Middle frontal gyrus (tissue), 1 donor: ENCODE data around the gene KLHL9.
"Not testable (repeated sequence)": the region's sequence is repeated elsewhere in the genome, so short reads cannot be mapped to it uniquely, and the experiment has no call there.

Experiments
- DNase-seq: peaks from one replicate; pipeline ENCODE4 v3.0.0-alpha.2; 2015; ENCODE audit warnings: low spot score; ENCODE audit errors: extremely low spot score

KLHL9 gene

GRCh38 chr9:21334701-21335632, at the start of gene KLHL9:
Gene KLHL9 (minus strand): TSS chr9:21335404. CDS start chr9:21334859, 545 bp downstream.
- peak; percentile 80 for DNase-seq

GRCh38 chr9:21383627-21384026, 48.4 kb upstream of the KLHL9 start:
- DNase-seq = no peak

- no peak for DNase-seq
These were observed 46.5 kb upstream of the KLHL9 start for GRCh38 chr9:21381448-21382339.

- not testable (repeated sequence) for DNase-seq
These were observed 36.3 kb upstream of the KLHL9 start for GRCh38 chr9:21371467-21371866.

GRCh38 chr9:21367957-21368356, 32.8 kb upstream of the KLHL9 start, which contains the start of gene IFNA13:
Gene IFNA13 (minus strand): TSS chr9:21368057. CDS start chr9:21368010, 47 bp downstream.
- no peak for DNase-seq

GRCh38 chr9:21367169-21367568, 32.0 kb upstream of the KLHL9 start:
- not testable (repeated sequence) for DNase-seq

GRCh38 chr9:21362287-21362686, 27.1 kb upstream of the KLHL9 start:
- DNase-seq = no peak

- no peak for DNase-seq
These were observed 22.6 kb upstream of the KLHL9 start for GRCh38 chr9:21357479-21358460.

- DNase-seq = no peak
These were observed 15.6 kb upstream of the KLHL9 start, which contains the start of gene IFNA6 for GRCh38 chr9:21350787-21351186. Gene IFNA6 (minus strand): TSS chr9:21350887. CDS start chr9:21350887, 0 bp downstream.

- DNase-seq = no peak
These were observed 13.3 kb upstream of the KLHL9 start for GRCh38 chr9:21348430-21348970.

- no peak for DNase-seq
These were observed 5.5 kb upstream of the KLHL9 start for GRCh38 chr9:21340735-21341134.

- DNase-seq = no peak
These were observed 1.3 kb upstream of the KLHL9 start for GRCh38 chr9:21336457-21336856.

- no peak for DNase-seq
These were observed 2.0 kb downstream of the KLHL9 start for GRCh38 chr9:21333226-21333625.

- no peak for DNase-seq
These were observed 3.4 kb downstream of the KLHL9 start for GRCh38 chr9:21331676-21332402.

- DNase-seq = no peak
These were observed 8.6 kb downstream of the KLHL9 start for GRCh38 chr9:21326526-21327139.

- no peak for DNase-seq
These were observed 11.2 kb downstream of the KLHL9 start for GRCh38 chr9:21324047-21324446.

- no peak for DNase-seq
These were observed 12.2 kb downstream of the KLHL9 start for GRCh38 chr9:21322911-21323461.

GRCh38 chr9:21320465-21320864, 14.7 kb downstream of the KLHL9 start:
- DNase-seq = no peak
